HEK293T (cell line): Measurements from ENCODE around the gene UBR2.

Experiments used
- ELF4 ChIP-seq: fragments of 450-650 bp; IDR thresholded peaks from 2 replicates; pipeline ENCODE4 v1.6.1; 2017; ENCODE audit warnings: antibody characterized with exemption
- FOXK2 ChIP-seq: fragments of 450-650 bp; IDR thresholded peaks from 2 replicates; pipeline ENCODE4 v1.6.1; 2016; ENCODE audit warnings: mild to moderate bottlenecking
- L3MBTL2 ChIP-seq: fragments of 450-650 bp; conservative IDR thresholded peaks from 2 replicates; pipeline ENCODE4 v1.6.1; 2016; ENCODE audit warnings: mild to moderate bottlenecking
- LEF1 ChIP-seq: fragments of 450-650 bp; IDR thresholded peaks from 2 replicates; pipeline ENCODE4 v1.6.1; 2017; ENCODE audit warnings: mild to moderate bottlenecking, borderline replicate concordance
- NFRKB ChIP-seq: fragments of 450-650 bp; IDR thresholded peaks from 2 replicates; pipeline ENCODE4 v1.6.1; 2016; ENCODE audit warnings: mild to moderate bottlenecking, moderate library complexity
- SP1 ChIP-seq: fragments of 450-650 bp; IDR thresholded peaks from 2 replicates; pipeline ENCODE4 v1.6.1; 2017
- SUZ12 ChIP-seq: fragments of 450-650 bp; IDR thresholded peaks from 2 replicates; pipeline ENCODE4 v1.6.1; 2016; ENCODE audit warnings: mild to moderate bottlenecking
- TARDBP ChIP-seq: fragments of 450-650 bp; IDR thresholded peaks from 2 replicates; pipeline ENCODE4 v1.6.1; 2016
- TF ChIP-seq, protein P1 (sequence below): fragments of 450-650 bp; IDR thresholded peaks from 2 replicates; pipeline ENCODE4 v1.6.1; 2016

DNA sequence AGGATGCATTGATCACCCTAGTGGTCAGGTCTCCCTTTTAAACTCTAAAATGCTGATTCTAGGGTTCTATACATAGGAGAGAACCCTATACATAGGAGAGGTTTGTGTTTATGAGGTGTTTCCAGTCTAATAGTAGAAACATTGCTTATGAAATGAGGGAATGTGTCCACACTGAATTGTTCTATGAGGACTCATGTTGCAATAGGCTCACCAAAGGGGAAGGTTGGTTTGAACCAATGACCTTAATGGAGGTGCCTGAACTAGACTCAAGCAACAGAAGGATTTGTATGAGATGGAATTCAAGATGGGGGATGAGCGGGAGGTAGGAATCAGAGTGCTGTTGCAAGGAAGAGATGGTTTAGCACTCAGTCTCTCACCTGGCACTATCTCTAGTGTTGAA lies 33.5 kb upstream of the UBR2 start:
- TF ChIP-seq SUZ12 (no peak), ELF4 (no peak), SP1 (no peak), FOXK2 (no peak), TARDBP (no peak), NFRKB (no peak), LEF1 (no peak), L3MBTL2 (no peak)
- TF ChIP-seq, protein P1, sequence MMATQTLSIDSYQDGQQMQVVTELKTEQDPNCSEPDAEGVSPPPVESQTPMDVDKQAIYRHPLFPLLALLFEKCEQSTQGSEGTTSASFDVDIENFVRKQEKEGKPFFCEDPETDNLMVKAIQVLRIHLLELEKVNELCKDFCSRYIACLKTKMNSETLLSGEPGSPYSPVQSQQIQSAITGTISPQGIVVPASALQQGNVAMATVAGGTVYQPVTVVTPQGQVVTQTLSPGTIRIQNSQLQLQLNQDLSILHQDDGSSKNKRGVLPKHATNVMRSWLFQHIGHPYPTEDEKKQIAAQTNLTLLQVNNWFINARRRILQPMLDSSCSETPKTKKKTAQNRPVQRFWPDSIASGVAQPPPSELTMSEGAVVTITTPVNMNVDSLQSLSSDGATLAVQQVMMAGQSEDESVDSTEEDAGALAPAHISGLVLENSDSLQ, result no peak
